ENCODE data around the gene ANKRD65. TPM values are rescaled to one million over a fixed set of nuclear protein-coding genes. Genes with fewer than 3 reads are reported as not detected.

Gene ANKRD65
- total and polyA plus RNA-seq, 3 donors from 2014 or later: 10.0 to 14.7 (median 10.4) TPM

DNA sequence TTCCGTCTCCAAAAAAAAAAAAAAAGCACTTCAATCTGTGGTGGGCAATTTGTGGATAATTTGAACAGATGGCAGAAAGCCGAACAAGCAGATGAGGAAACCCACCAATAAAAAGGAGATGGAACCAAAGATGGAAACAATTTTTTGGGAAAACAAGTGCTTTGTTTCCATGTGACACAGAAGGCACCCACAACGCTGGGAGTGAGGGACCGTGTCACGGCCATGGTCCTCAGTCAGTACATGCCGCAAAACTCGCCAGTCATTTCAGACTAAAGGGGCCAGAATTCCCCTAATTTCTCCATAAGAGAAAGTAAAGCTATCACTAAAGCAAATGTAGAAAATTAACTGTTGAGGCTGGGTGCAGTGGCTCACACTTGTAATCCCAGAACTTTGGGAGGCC, 27.0 kb downstream of the ANKRD65 start:
- Histone ChIP-seq H3K36me3 (ENCODE audit: low read depth, missing control alignments) (no peaks in the 10 kb centered on the region), H3K4me1 (peaks cover 11% of the 10 kb centered on the region), H3K27ac (no peak overlapping the region), H3K4me3 (no peak overlapping the region), H3K9me3 (no peaks in the 10 kb centered on the region), H3K27me3 (no peaks in the 10 kb centered on the region)
- intact Hi-C loops (cut with DNase I; ENCODE audit: low total_unique reads): no loop called here
- DNase-seq: no peak
- WGBS, 2 donors: 91 to 96% methylated on average over 7 of the region's 7 CpGs
- TF ChIP-seq CTCF (IDR thresholded peaks at IDR 0.05) (no peak), POLR2A (IDR thresholded peaks at IDR 0.05) (no peak)

- H3K9me3 ChIP-seq: no peaks in the 10 kb centered on the region
- TF ChIP-seq CTCF (IDR thresholded peaks at IDR 0.05) (no peak), POLR2A (IDR thresholded peaks at IDR 0.05) (no peak)
- DNase-seq: no peak
- H3K36me3 ChIP-seq (ENCODE audit: low read depth, missing control alignments): no peaks in the 10 kb centered on the region
- H3K27me3 ChIP-seq: no peaks in the 10 kb centered on the region
- WGBS, 2 donors: 89 to 93% methylated on average over 11 of the region's 11 CpGs
- peaks cover 11% of the 10 kb centered on the region for H3K4me1 ChIP-seq
- no peak overlapping the region for H3K27ac ChIP-seq
- intact Hi-C loops (cut with DNase I; ENCODE audit: low total_unique reads): no loop called here
- no peak overlapping the region for H3K4me3 ChIP-seq
Measured at GRCh38 chr1:1393428-1393827, 27.6 kb downstream of the ANKRD65 start.

- Histone ChIP-seq H3K4me1 (peaks cover 7% of the 10 kb centered on the region), H3K27ac (no peak overlapping the region), H3K4me3 (no peak overlapping the region), H3K27me3 (no peaks in the 10 kb centered on the region), H3K9me3 (no peaks in the 10 kb centered on the region), H3K36me3 (ENCODE audit: low read depth, missing control alignments) (no peaks in the 10 kb centered on the region)
- intact Hi-C loops (cut with DNase I; ENCODE audit: low total_unique reads): no loop called here
- TF ChIP-seq POLR2A (IDR thresholded peaks at IDR 0.05): no peak
- no peak for TF ChIP-seq CTCF (IDR thresholded peaks at IDR 0.05)
- 79 to 93% methylated on average over 4 of the region's 4 CpGs for WGBS, 2 donors
- no peak for DNase-seq
Measured at GRCh38 chr1:1393014-1393413, 28.1 kb downstream of the ANKRD65 start.

- TF ChIP-seq CTCF (IDR thresholded peaks at IDR 0.05) (no peak), POLR2A (IDR thresholded peaks at IDR 0.05) (no peak)
- no peaks in the 10 kb centered on the region for H3K9me3 ChIP-seq
- DNase-seq: no peak
- no peaks in the 10 kb centered on the region for H3K4me1 ChIP-seq
- intact Hi-C loops (cut with DNase I; ENCODE audit: low total_unique reads): no loop called here
- H3K27me3 ChIP-seq: no peaks in the 10 kb centered on the region
- H3K4me3 ChIP-seq: no peak overlapping the region
- no peak overlapping the region for H3K27ac ChIP-seq
- H3K36me3 ChIP-seq (ENCODE audit: low read depth, missing control alignments): no peaks in the 10 kb centered on the region
- WGBS, 2 donors: 81 to 88% methylated on average over 12 of the region's 12 CpGs
Measured at GRCh38 chr1:1391225-1391624, 29.9 kb downstream of the ANKRD65 start.

DNA sequence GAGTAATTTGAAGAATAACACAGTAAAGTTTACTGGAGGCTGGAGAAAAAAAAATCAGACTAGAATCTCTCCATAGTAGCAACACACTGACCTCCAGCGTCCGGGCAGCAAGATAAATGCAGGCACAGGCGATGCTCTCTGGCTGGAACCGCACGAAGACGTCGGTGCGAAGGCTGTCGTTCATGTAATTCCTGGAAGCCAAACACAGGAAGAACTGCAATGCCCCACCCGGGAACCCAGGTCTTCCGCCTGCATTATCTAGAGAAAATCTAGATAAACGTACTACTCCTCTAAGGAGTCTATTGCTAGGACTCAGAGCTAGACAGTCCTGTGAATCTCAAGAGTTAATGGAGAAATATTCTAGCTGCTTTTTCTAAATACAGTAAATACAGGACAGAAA, 30.4 kb downstream of the ANKRD65 start:
- no peaks in the 10 kb centered on the region for H3K27me3 ChIP-seq
- H3K36me3 ChIP-seq (ENCODE audit: low read depth, missing control alignments): no peaks in the 10 kb centered on the region
- TF ChIP-seq CTCF (IDR thresholded peaks at IDR 0.05) (no peak), POLR2A (IDR thresholded peaks at IDR 0.05) (no peak)
- no peak overlapping the region for H3K4me3 ChIP-seq
- no peaks in the 10 kb centered on the region for H3K9me3 ChIP-seq
- H3K27ac ChIP-seq: no peak overlapping the region
- WGBS, 2 donors: 85 to 94% methylated on average over 12 of the region's 12 CpGs
- no peaks in the 10 kb centered on the region for H3K4me1 ChIP-seq
- intact Hi-C loops (cut with DNase I; ENCODE audit: low total_unique reads): no loop called here
- no peak for DNase-seq
